A375 (cell line): ENCODE results near the gene TXNDC11. TPM values are rescaled to one million over a fixed set of nuclear protein-coding genes. Genes with fewer than 3 reads are reported as not detected.

Experiments used
- small RNA-seq: library from RNA; depleted of rRNA; stranded (forward); fragments of <200 nt; gene quantifications from one replicate; pipeline ENCODE3, GENCODE V24; 2014
- total RNA-seq: library from RNA; depleted of rRNA; stranded (reverse); fragments of >200 nt; shearing (Covaris generic); gene quantifications from 2 replicates; pipeline ENCODE4 v1.2.3, GENCODE V29; 2014; rRNA removed

The TXNDC11 gene
- total RNA-seq, result 31.4 and 32.1 TPM in 2 replicates

GRCh38 chr16:11742536-11743307 is at the start of gene TXNDC11:
TXNDC11 (minus strand) TSS chr16:11742857; CDS start chr16:11742730, 127 bp downstream.

GRCh38 chr16:11667824-11668622 is 74.6 kb downstream of the TXNDC11 start, which contains the start of gene SNN:
SNN (plus strand) TSS chr16:11668455; CDS start chr16:11676060, 7,605 bp downstream.

Small RNAs within 50 kb of the gene (small RNA-seq; reads per million reads assigned to genes)
- gene RF00017, result not detected

Other genes starting within 250 kb of the TXNDC11 start
- gene LITAF, start 155.9 kb downstream of the TXNDC11 start, total RNA-seq, result 18.8 and 20.2 TPM in 2 replicates
- gene SNN, start 74.4 kb downstream of the TXNDC11 start, total RNA-seq, result 2.4 and 2.9 TPM in 2 replicates
- 82.1 and 88.6 TPM in 2 replicates for gene ZC3H7A, start 54.4 kb upstream of the TXNDC11 start, total RNA-seq
- gene RSL1D1, start 108.7 kb upstream of the TXNDC11 start, total RNA-seq, result 315 and 433 TPM in 2 replicates
- 69.9 and 91.9 TPM in 2 replicates for gene GSPT1, start 173.1 kb upstream of the TXNDC11 start, total RNA-seq
- gene NPIPB2, start 199.2 kb upstream of the TXNDC11 start, total RNA-seq, result 1.7 TPM in 2 replicates
- 0.11 TPM in 1 of 2 replicates, not detected in the other for gene TNFRSF17, start 222.4 kb upstream of the TXNDC11 start, total RNA-seq
- 8.3 and 10.3 TPM in 2 replicates for gene SNX29, start 233.9 kb upstream of the TXNDC11 start, total RNA-seq